GM21529 (cell line): ENCODE measurements around the gene ZNF74.
"Not testable (repeated sequence)": the region's sequence is repeated elsewhere in the genome, so short reads cannot be mapped to it uniquely, and the experiment has no call there.

Experiments
- ATAC-seq: cut with Tn5 transposase; IDR thresholded peaks from one replicate; pipeline ENCODE4 v1.9.1; 2021; ENCODE audit not compliant: unreplicated experiment

ZNF74 gene

GRCh38 chr22:20374130-20374529 lies 19.8 kb upstream of the ZNF74 start:
- not testable (repeated sequence) for ATAC-seq

GRCh38 chr22:20376281-20376680 lies 17.7 kb upstream of the ZNF74 start:
- not testable (repeated sequence) for ATAC-seq

- ATAC-seq: not testable (repeated sequence)
These were observed 17.0 kb upstream of the ZNF74 start for GRCh38 chr22:20376983-20377382.

- ATAC-seq: no peak
These were observed 15.8 kb upstream of the ZNF74 start for GRCh38 chr22:20378110-20378509.

GRCh38 chr22:20378684-20379083 lies 15.3 kb upstream of the ZNF74 start:
- ATAC-seq: not testable (repeated sequence)

GRCh38 chr22:20380486-20380885 lies 13.5 kb upstream of the ZNF74 start:
- no peak for ATAC-seq

GRCh38 chr22:20383538-20383937 lies 10.4 kb upstream of the ZNF74 start:
- ATAC-seq: no peak

- ATAC-seq: no peak
These were observed 9.8 kb upstream of the ZNF74 start for GRCh38 chr22:20384171-20384570.

- no peak for ATAC-seq
These were observed 9.1 kb upstream of the ZNF74 start for GRCh38 chr22:20384865-20385264.

GRCh38 chr22:20386336-20386735 lies 7.6 kb upstream of the ZNF74 start:
- no peak for ATAC-seq

GRCh38 chr22:20386972-20387371 lies 7.0 kb upstream of the ZNF74 start:
- no peak for ATAC-seq

- no peak for ATAC-seq
These were observed 5.8 kb upstream of the ZNF74 start for GRCh38 chr22:20388200-20388599.

- no peak for ATAC-seq
These were observed 4.7 kb upstream of the ZNF74 start for GRCh38 chr22:20389288-20389687.

- no peak for ATAC-seq
These were observed 3.5 kb upstream of the ZNF74 start for GRCh38 chr22:20390394-20390907.

- no peak for ATAC-seq
These were observed 2.7 kb upstream of the ZNF74 start for GRCh38 chr22:20391222-20391621.

GRCh38 chr22:20392365-20392881 lies 1.5 kb upstream of the ZNF74 start:
- ATAC-seq: not testable (repeated sequence)

- ATAC-seq: no peak
These were observed 807 bp upstream of the ZNF74 start for GRCh38 chr22:20392983-20393704.

- no peak for ATAC-seq
These were observed 1.4 kb downstream of the ZNF74 start for GRCh38 chr22:20395181-20395906.

- no peak for ATAC-seq
These were observed 1.9 kb downstream of the ZNF74 start for GRCh38 chr22:20395907-20396287.

- ATAC-seq: no peak
These were observed 2.7 kb downstream of the ZNF74 start for GRCh38 chr22:20396639-20397038.

GRCh38 chr22:20397498-20397897 lies 3.5 kb downstream of the ZNF74 start:
- ATAC-seq: no peak

- ATAC-seq: no peak
These were observed 4.5 kb downstream of the ZNF74 start for GRCh38 chr22:20398420-20398819.
